ENCODE results near the gene RNPEPL1.

Gene RNPEPL1

GRCh38 chr2:240605867-240606743 lies 37.8 kb downstream of the RNPEPL1 start:
- DNase-seq, result peak; percentile 30

- peak; percentile 28 for DNase-seq
Measured at GRCh38 chr2:240611601-240612210, 43.4 kb downstream of the RNPEPL1 start.

- DNase-seq, result peak; percentile 19
Measured at GRCh38 chr2:240613781-240614180, 45.5 kb downstream of the RNPEPL1 start.

GRCh38 chr2:240614391-240614790 lies 46.1 kb downstream of the RNPEPL1 start:
- peak; percentile 33 for DNase-seq

- no peak for DNase-seq
Measured at GRCh38 chr2:240615396-240615795, 47.1 kb downstream of the RNPEPL1 start.

GRCh38 chr2:240615820-240616547 lies 47.7 kb downstream of the RNPEPL1 start:
- DNase-seq, result peak; percentile 25

- peak; percentile 19 for DNase-seq
Measured at GRCh38 chr2:240616860-240617666, 48.8 kb downstream of the RNPEPL1 start.

GRCh38 chr2:240618776-240619175 lies 50.5 kb downstream of the RNPEPL1 start:
- no peak for DNase-seq

- peak; percentile 21 for DNase-seq
Measured at GRCh38 chr2:240619506-240620148, 51.3 kb downstream of the RNPEPL1 start.

GRCh38 chr2:240620149-240620731 lies 52.0 kb downstream of the RNPEPL1 start:
- DNase-seq, result peak; percentile 21

GRCh38 chr2:240620859-240621258 lies 52.6 kb downstream of the RNPEPL1 start:
- peak; percentile 4 for DNase-seq

- peak; percentile 11 for DNase-seq
Measured at GRCh38 chr2:240622060-240622411, 53.8 kb downstream of the RNPEPL1 start.

GRCh38 chr2:240622531-240623235 lies 54.4 kb downstream of the RNPEPL1 start:
- peak; percentile 42 for DNase-seq

GRCh38 chr2:240623531-240624010 lies 55.3 kb downstream of the RNPEPL1 start:
- DNase-seq, result peak; percentile 36

- peak; percentile 41 for DNase-seq
Measured at GRCh38 chr2:240624011-240624949, 56.0 kb downstream of the RNPEPL1 start.

- DNase-seq, result peak; percentile 46
Measured at GRCh38 chr2:240624950-240625621, 56.8 kb downstream of the RNPEPL1 start, which contains the start of gene GPR35. GPR35 (plus strand) TSS chr2:240625480; CDS start chr2:240629953, 4,473 bp downstream.

GRCh38 chr2:240626531-240627300 lies 58.4 kb downstream of the RNPEPL1 start:
- DNase-seq, result peak; percentile 44

Data from right forelimb (tissue), 1 donor.